ACC112 (cell line): ENCODE data around the gene KAT2A.

Experiments
- H2AFZ ChIP-seq: fragments of 200-600 bp; sonication (generic); one replicate; pipeline ENCODE4 v1.6.0; 2017; ENCODE audit warnings: antibody characterized with exemption, low read length; ENCODE audit not compliant: unreplicated experiment
- H3K27ac ChIP-seq: fragments of 200-600 bp; sonication (generic); 2 replicates; pipeline ENCODE4 v1.5.1; 2014; ENCODE audit warnings: low read depth, mild to moderate bottlenecking, antibody characterized with exemption, low read length, moderate library complexity
- H3K27me3 ChIP-seq: fragments of 200-600 bp; sonication (generic); 2 replicates; pipeline ENCODE4 v1.6.1; 2014; ENCODE audit warnings: mild to moderate bottlenecking, antibody characterized with exemption, low read length, moderate library complexity, mixed read lengths; ENCODE audit not compliant: insufficient read depth
- H3K36me3 ChIP-seq: fragments of 200-600 bp; sonication (generic); 2 replicates; pipeline ENCODE4 v1.6.1; 2016; ENCODE audit warnings: mild to moderate bottlenecking, antibody characterized with exemption, low read length, moderate library complexity, mixed read lengths; ENCODE audit not compliant: insufficient read depth
- H3K4me1 ChIP-seq: fragments of 200-600 bp; sonication (generic); one replicate; pipeline ENCODE4 v1.6.1; 2016; ENCODE audit warnings: low read length, mixed read lengths; ENCODE audit not compliant: insufficient read depth, unreplicated experiment, control insufficient read depth
- H3K4me3 ChIP-seq: fragments of 200-600 bp; sonication (generic); 2 replicates; pipeline ENCODE4 v1.5.1; 2014; ENCODE audit warnings: mild to moderate bottlenecking, low read depth, low read length
- H3K79me2 ChIP-seq: fragments of 200-600 bp; sonication (generic); one replicate; pipeline ENCODE4 v1.6.0; 2016; ENCODE audit warnings: low read length; ENCODE audit not compliant: control insufficient read depth, unreplicated experiment, insufficient read depth

Gene KAT2A

DNA sequence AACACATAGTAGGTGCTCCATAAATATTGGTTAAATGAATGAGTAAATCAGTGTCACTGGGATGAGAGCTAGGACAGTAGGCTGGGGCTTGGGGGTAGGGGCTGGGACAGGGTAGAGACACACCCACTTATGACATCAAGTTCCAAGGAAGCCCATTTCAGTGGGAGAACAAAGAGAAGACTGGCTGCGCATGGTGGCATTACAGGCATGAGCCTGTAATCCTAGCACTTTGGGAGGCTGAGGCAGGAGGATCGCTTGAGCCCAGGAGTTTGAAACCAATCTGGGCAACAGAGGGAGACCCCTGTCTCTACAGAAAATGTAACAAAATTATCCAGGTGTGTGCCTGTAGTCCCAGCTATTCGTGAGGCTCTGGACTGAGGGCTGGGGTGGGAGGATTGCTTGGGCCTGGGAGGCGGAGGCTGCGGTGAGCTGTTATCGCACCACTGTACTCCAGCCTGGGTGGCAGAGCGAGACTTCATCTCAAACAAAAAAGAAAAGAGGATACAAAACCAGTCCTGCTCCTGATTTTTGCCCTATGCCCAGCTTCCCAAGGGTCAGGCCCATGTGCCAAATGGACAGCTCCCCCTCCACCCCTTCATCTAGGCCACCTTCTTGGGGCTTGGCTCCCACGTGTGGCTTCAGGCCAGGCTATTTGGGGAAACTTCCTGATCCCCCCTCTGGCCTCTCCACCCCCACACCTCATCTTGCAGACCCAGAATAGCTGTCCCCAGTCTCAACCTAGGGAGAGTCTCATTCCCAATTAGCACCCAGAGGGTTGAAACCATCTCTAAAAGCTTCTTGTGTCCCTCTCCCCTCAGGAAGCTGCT is 30.0 kb downstream of the KAT2A start:
- peaks cover 5% of the 10 kb centered on the region; the same call in 1 of the 2 replicates for H3K27me3 ChIP-seq
- no peak overlapping the region for H3K4me3 ChIP-seq
- H2AFZ ChIP-seq = no peak overlapping the region
- H3K79me2 ChIP-seq = no peaks in the 10 kb centered on the region
- H3K27ac ChIP-seq = no peak overlapping the region
- no peaks in the 10 kb centered on the region for H3K4me1 ChIP-seq
- H3K36me3 ChIP-seq = no peaks in the 10 kb centered on the region

DNA sequence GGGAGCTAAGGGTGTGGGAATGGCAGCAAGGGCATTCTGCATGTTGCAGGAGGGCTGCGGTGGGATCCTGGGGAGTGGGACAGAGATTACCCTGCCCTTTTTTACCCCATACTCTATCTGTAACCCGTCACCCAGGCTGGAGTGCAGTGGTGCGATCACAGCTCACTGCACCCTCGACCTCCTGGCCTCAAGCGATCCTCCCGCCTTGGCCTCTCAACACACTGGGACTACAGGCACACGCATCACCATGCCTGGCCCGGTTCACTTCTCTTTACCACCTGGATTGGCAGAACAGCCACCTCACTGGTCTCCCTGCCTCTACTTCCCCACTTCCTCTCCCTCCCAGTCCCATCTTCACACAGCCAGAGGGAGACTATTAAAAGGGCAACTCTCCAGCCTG is 32.4 kb downstream of the KAT2A start:
- Histone ChIP-seq H3K27ac (no peak overlapping the region), H3K4me1 (no peaks in the 10 kb centered on the region), H3K4me3 (no peak overlapping the region), H2AFZ (no peak overlapping the region), H3K36me3 (no peaks in the 10 kb centered on the region), H3K27me3 (peaks cover 5% of the 10 kb centered on the region; the same call in 1 of the 2 replicates), H3K79me2 (no peaks in the 10 kb centered on the region)

GRCh38 chr17:42087736-42088705 is 33.1 kb downstream of the KAT2A start:
- H3K27me3 ChIP-seq = peaks cover 5% of the 10 kb centered on the region; the same call in 1 of the 2 replicates
- H3K27ac ChIP-seq = no peak overlapping the region
- H3K36me3 ChIP-seq = no peaks in the 10 kb centered on the region
- H2AFZ ChIP-seq = no peak overlapping the region
- H3K4me1 ChIP-seq = no peaks in the 10 kb centered on the region
- H3K79me2 ChIP-seq = no peaks in the 10 kb centered on the region
- H3K4me3 ChIP-seq = no peak overlapping the region

- peaks cover 5% of the 10 kb centered on the region; the same call in 1 of the 2 replicates for H3K27me3 ChIP-seq
- no peak overlapping the region for H3K4me3 ChIP-seq
- H2AFZ ChIP-seq = no peak overlapping the region
- no peaks in the 10 kb centered on the region for H3K4me1 ChIP-seq
- H3K79me2 ChIP-seq = no peaks in the 10 kb centered on the region
- no peak overlapping the region for H3K27ac ChIP-seq
- no peaks in the 10 kb centered on the region for H3K36me3 ChIP-seq
These were observed 34.0 kb downstream of the KAT2A start for GRCh38 chr17:42087042-42087701.

DNA sequence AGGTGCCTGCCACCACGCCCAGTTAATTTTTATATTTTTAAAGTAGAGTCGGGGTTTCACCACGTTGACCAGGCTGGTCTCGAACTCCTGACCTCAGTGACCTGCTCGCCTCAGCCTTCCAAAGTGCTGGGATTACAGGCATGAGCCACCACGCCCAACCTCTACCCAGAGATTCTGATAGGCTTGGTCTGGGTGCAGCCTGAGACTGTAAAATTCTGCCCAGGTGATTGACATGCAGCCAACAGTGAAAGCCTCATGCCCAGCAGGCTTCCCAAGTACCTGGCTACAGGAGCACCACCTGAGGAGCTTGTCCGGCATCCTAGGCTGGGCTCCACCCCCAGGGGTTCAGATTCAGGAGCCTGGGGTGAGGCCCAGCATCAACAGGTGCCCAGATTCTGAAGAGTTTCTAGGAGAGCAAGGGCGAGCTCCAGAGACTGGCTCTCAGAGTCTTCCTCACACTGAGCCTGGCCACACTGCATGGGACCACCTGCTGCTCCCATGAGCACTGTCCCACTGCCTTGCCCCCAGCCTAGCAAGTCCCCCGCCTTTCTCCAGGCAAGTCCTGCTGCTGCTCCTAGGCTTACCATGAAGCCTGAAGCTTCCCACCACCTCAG is 39.5 kb downstream of the KAT2A start:
- Histone ChIP-seq H3K79me2 (no peaks in the 10 kb centered on the region), H3K36me3 (no peaks in the 10 kb centered on the region), H3K27ac (no peak overlapping the region), H3K4me3 (no peak overlapping the region), H3K27me3 (no peaks in the 10 kb centered on the region), H2AFZ (no peak overlapping the region), H3K4me1 (no peaks in the 10 kb centered on the region)

DNA sequence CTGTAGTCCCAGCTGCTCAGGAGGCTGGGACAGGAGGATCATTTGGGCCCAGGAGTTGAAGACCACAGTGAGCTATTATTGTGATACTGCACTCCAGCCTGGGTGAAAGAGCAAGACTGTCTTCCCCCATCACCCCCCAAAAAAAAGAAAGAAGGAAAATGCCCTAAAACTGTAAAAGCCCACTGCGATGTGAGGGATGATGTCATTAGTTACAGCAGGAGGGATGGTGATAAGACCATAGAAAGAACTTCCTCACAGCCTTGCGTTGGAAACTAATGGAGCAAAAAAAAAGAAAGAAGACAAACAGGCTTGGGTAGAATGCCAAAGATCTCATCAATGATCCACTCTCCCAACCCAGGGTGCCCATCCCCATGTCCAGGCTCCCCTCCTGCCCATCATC is 41.6 kb downstream of the KAT2A start:
- no peak overlapping the region for H3K4me3 ChIP-seq
- no peak overlapping the region for H2AFZ ChIP-seq
- H3K79me2 ChIP-seq = no peaks in the 10 kb centered on the region
- no peaks in the 10 kb centered on the region for H3K4me1 ChIP-seq
- H3K27ac ChIP-seq = no peak overlapping the region
- H3K36me3 ChIP-seq = no peaks in the 10 kb centered on the region
- H3K27me3 ChIP-seq = no peaks in the 10 kb centered on the region

- no peak overlapping the region for H3K4me3 ChIP-seq
- H2AFZ ChIP-seq = no peak overlapping the region
- H3K79me2 ChIP-seq = no peaks in the 10 kb centered on the region
- no peak overlapping the region for H3K27ac ChIP-seq
- no peaks in the 10 kb centered on the region for H3K36me3 ChIP-seq
- no peaks in the 10 kb centered on the region for H3K27me3 ChIP-seq
- no peaks in the 10 kb centered on the region for H3K4me1 ChIP-seq
These were observed 42.6 kb downstream of the KAT2A start for GRCh38 chr17:42078396-42079043.

GRCh38 chr17:42077755-42078154 is 43.4 kb downstream of the KAT2A start:
- Histone ChIP-seq H3K4me3 (no peak overlapping the region), H2AFZ (no peak overlapping the region), H3K36me3 (no peaks in the 10 kb centered on the region), H3K27me3 (peaks cover 3% of the 10 kb centered on the region; the same call in 1 of the 2 replicates), H3K27ac (no peak overlapping the region), H3K4me1 (no peaks in the 10 kb centered on the region), H3K79me2 (no peaks in the 10 kb centered on the region)

DNA sequence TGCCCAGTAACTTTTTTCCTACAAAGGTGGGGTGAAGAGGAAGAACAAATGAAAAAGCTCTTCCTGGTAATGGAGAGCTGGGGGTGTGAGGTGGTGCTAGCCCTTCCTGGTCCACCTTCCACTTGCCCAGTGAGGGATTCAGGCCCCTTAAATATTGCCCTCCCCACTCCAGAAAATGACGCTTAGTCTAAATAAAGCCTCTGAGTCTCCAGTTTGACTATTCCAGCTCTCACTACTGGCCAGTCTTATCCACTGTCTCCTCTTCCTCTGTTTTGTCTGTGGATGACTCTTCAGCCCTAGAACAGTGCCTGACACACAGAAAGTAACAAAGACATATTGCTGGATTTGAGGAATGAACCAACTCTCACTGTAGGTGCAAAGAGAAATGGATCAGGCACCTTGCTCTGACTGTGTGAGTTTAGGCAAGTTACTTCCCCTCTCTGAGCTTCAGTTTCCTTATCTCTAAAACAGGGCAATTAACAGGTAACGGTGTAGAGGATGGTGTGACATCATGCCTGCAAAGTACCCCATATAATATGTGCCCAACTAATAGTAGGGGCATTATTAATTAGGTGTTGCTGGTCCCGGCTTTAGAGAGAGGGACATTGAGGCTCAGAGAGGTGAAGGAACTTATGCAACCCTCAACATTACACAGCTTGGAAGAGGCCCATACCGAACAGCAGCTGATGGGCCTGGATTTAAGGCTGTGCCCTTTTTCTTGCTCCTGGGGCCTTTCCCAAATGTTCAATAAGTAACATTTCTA is 44.2 kb downstream of the KAT2A start:
- no peak overlapping the region for H2AFZ ChIP-seq
- no peak overlapping the region for H3K4me3 ChIP-seq
- H3K27me3 ChIP-seq = peaks cover 11% of the 10 kb centered on the region
- no peaks in the 10 kb centered on the region for H3K79me2 ChIP-seq
- peaks cover 2% of the 10 kb centered on the region for H3K4me1 ChIP-seq
- H3K36me3 ChIP-seq = no peaks in the 10 kb centered on the region
- H3K27ac ChIP-seq = no peak overlapping the region
